PFSK-1 (cell line): Measurements from ENCODE around the gene AGER.

ENCODE experiments used
- POLR2AphosphoS5 ChIP-seq: IDR thresholded peaks from 2 replicates; pipeline ENCODE4 v1.6.1; 2012; ENCODE audit warnings: low read depth, mild to moderate bottlenecking, control low read depth, low read length, moderate library complexity
- SIN3A ChIP-seq: IDR thresholded peaks from 2 replicates; pipeline ENCODE4 v1.6.1; 2012; ENCODE audit warnings: mild to moderate bottlenecking, low read length, moderate library complexity, borderline replicate concordance; ENCODE audit not compliant: insufficient read depth
- TAF1 ChIP-seq: IDR thresholded peaks from 2 replicates; pipeline ENCODE4 v1.6.1; 2012; ENCODE audit warnings: low read length, control low read depth, borderline replicate concordance; ENCODE audit not compliant: insufficient read depth
- TF ChIP-seq, protein P1 (sequence below), 2 experiments: IDR thresholded peaks; 2 replicates each; pipeline versions ENCODE4 v1.6.1 to v1.8.0; 2011 to 2012; ENCODE audit warnings: low read depth in 2 of 2, low read length in 2 of 2, control low read depth in 1 of 2, inconsistent platforms in 1 of 2, mild to moderate bottlenecking in 1 of 2, moderate library complexity in 1 of 2; ENCODE audit not compliant: insufficient read depth in 1 of 2

DNA sequence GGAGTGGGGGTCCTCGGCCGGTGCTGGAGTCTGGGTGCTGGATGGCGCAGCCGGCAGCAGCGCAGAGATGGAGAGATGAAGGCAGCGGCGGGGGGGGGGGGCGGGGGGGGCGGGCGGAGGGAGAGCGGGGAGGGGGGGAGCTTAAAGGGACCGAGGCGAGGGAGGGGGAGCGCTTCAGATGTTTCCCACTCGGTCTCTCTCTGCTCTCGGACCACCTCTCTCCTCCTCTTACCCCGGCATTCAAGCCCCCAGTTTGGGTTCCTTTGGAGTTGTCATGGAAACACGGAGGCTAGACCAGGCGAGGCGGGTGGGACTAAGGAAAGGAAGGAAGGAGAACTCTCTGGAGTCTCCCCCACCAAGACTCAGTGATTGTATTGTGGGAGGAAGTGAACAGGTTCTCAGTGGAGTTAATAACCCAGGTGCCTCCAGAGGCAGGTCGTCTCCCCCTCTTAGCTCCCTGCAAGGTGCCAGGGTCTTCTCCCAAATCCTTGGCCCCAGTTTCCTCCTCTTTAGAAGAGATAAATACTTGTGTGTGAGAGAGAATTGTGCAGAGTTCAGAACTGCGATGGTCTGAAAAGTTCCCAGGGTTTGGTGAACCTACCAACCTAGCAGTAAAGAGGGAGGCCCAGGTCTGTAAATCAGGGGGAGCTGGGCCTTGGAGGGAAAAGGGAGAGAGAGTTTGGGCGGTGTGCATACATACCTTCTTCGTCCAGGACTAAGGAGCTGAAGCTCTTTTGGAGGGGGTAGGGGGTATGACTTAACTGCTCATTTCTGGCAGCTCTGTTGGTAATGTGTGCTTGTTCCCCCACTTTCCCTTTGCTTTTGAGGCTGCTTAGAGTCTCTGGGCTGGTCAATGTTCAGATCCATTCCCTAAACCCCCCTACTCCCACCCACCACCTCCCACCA, 31.9 kb downstream of the AGER start, which contains the start of gene PRRT1:
- TF ChIP-seq SIN3A (no peak), POLR2AphosphoS5 (no peak), TAF1 (no peak)
- TF ChIP-seq, protein P1, sequence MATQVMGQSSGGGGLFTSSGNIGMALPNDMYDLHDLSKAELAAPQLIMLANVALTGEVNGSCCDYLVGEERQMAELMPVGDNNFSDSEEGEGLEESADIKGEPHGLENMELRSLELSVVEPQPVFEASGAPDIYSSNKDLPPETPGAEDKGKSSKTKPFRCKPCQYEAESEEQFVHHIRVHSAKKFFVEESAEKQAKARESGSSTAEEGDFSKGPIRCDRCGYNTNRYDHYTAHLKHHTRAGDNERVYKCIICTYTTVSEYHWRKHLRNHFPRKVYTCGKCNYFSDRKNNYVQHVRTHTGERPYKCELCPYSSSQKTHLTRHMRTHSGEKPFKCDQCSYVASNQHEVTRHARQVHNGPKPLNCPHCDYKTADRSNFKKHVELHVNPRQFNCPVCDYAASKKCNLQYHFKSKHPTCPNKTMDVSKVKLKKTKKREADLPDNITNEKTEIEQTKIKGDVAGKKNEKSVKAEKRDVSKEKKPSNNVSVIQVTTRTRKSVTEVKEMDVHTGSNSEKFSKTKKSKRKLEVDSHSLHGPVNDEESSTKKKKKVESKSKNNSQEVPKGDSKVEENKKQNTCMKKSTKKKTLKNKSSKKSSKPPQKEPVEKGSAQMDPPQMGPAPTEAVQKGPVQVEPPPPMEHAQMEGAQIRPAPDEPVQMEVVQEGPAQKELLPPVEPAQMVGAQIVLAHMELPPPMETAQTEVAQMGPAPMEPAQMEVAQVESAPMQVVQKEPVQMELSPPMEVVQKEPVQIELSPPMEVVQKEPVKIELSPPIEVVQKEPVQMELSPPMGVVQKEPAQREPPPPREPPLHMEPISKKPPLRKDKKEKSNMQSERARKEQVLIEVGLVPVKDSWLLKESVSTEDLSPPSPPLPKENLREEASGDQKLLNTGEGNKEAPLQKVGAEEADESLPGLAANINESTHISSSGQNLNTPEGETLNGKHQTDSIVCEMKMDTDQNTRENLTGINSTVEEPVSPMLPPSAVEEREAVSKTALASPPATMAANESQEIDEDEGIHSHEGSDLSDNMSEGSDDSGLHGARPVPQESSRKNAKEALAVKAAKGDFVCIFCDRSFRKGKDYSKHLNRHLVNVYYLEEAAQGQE (IDR thresholded peaks at IDR 0.05; ENCODE audit: insufficient read depth in 1 of 2, low read depth in 2 of 2, low read length in 2 of 2): no peak
